AG09319 (cell line): ENCODE data around the gene ARHGEF16.

Experiments
- DNase-seq: peaks from one replicate; pipeline ENCODE4 v3.0.0-alpha.2; 2010; ENCODE audit warnings: low read depth; ENCODE audit errors: extremely low read depth
- CTCF ChIP-seq: IDR thresholded peaks from 2 replicates; pipeline ENCODE4 v1.5.1; 2011; ENCODE audit warnings: low read depth, mild to moderate bottlenecking, inconsistent platforms, low read length, moderate library complexity

The ARHGEF16 gene

GRCh38 chr1:3471356-3472087, 17.1 kb downstream of the ARHGEF16 start:
- DNase-seq, result no peak
- TF ChIP-seq CTCF, result peak; percentile 48

- TF ChIP-seq CTCF, result no peak
These were observed 17.8 kb downstream of the ARHGEF16 start for GRCh38 chr1:3472088-3472850.

GRCh38 chr1:3472906-3473305, 18.4 kb downstream of the ARHGEF16 start:
- no peak for TF ChIP-seq CTCF

More at GRCh38 chr1:3472088-3472850, 17.8 kb downstream of the ARHGEF16 start:
- DNase-seq, result no peak

GRCh38 chr1:3473381-3473844, 18.9 kb downstream of the ARHGEF16 start:
- DNase-seq, result peak; percentile 56

More at GRCh38 chr1:3472906-3473305, 18.4 kb downstream of the ARHGEF16 start:
- no peak for DNase-seq

GRCh38 chr1:3474016-3474415, 19.6 kb downstream of the ARHGEF16 start:
- no peak for TF ChIP-seq CTCF
- DNase-seq, result no peak

More at GRCh38 chr1:3473381-3473844, 18.9 kb downstream of the ARHGEF16 start:
- TF ChIP-seq CTCF, result no peak

GRCh38 chr1:3474421-3474820, 20.0 kb downstream of the ARHGEF16 start:
- no peak for DNase-seq
- TF ChIP-seq CTCF, result no peak

- TF ChIP-seq CTCF, result no peak
- no peak for DNase-seq
These were observed 21.5 kb downstream of the ARHGEF16 start for GRCh38 chr1:3475839-3476573.
